ENCODE results near the gene MPP4. TPM values are rescaled to one million over a fixed set of nuclear protein-coding genes. Genes with fewer than 3 reads are reported as not detected.
"Not testable (repeated sequence)": the region's sequence is repeated elsewhere in the genome, so short reads cannot be mapped to it uniquely, and the experiment has no call there.

MPP4 gene
- polyA plus RNA-seq, 2 donors, result 0.01 TPM; not detected in 1

DNA sequence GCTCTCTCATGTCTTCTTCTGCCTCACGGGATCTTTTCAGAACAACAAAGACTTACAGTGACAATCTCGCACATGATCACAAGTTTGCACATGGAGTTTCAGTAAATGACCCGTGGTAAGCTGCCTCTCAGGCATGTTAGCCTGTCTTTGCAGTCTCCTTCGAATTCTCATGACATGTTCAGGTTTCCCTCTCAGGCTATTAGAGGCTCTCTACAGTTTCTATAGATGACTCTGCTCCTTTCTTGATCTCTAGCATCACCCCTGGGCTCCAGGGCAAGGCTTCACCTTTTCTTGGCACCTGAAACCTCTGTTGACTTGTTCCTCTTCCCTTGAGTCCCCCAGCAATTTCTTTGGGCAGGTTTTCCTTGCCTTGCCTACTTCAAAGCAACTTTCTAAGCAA is 23.0 kb downstream of the MPP4 start:
- no peaks in the 10 kb centered on the region for H3K9me3 ChIP-seq (ENCODE audit: control insufficient read depth in 2 of 2, insufficient read depth in 1 of 2, low read depth in 1 of 2, low read length in 1 of 2)
- no peaks in the 10 kb centered on the region for H3K27me3 ChIP-seq (ENCODE audit: control insufficient read depth in 1 of 2, insufficient read depth in 2 of 2, low read length in 2 of 2)
- H3K36me3 ChIP-seq (ENCODE audit: control insufficient read depth in 2 of 2, insufficient read depth in 2 of 2, low read length in 1 of 2), result no peaks in the 10 kb centered on the region
- no peak overlapping the region for H3K27ac ChIP-seq (ENCODE audit: low read depth in 2 of 2, low read length in 1 of 2)
- WGBS, 2 donors, result 41 to 59% methylated on average over 4 of the region's 4 CpGs
- H3K4me3 ChIP-seq (ENCODE audit: low read depth in 1 of 2, low read length in 2 of 2), result no peak overlapping the region
- H3K4me1 ChIP-seq (ENCODE audit: control insufficient read depth in 2 of 2, insufficient read depth in 2 of 2, low read length in 1 of 2), result no peaks in the 10 kb centered on the region

DNA sequence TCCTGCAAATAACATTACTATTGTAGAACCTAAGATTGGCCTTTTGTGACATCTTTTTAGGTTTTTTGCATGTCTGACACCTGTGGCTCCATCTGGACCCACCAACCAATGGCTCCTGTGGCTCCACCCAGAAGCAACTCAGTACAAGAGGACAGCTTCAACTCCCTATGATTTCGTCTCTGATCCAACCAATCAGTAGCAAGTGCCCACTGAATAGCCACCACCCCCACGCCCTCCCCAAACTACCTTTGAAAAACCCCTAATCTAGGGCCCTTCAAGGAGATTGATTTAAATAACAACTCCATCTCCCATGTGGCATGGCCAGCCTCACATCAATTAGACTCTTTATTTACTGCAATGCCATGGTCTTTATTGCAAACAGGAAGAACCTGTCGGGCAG is 23.6 kb downstream of the MPP4 start:
- 70 to 78% methylated on average over 3 of the region's 3 CpGs for WGBS, 2 donors
- no peaks in the 10 kb centered on the region for H3K27me3 ChIP-seq (ENCODE audit: control insufficient read depth in 1 of 2, insufficient read depth in 2 of 2, low read length in 2 of 2)
- no peaks in the 10 kb centered on the region for H3K36me3 ChIP-seq (ENCODE audit: control insufficient read depth in 2 of 2, insufficient read depth in 2 of 2, low read length in 1 of 2)
- H3K9me3 ChIP-seq (ENCODE audit: control insufficient read depth in 2 of 2, insufficient read depth in 1 of 2, low read depth in 1 of 2, low read length in 1 of 2), result no peaks in the 10 kb centered on the region
- H3K4me1 ChIP-seq (ENCODE audit: control insufficient read depth in 2 of 2, insufficient read depth in 2 of 2, low read length in 1 of 2), result no peaks in the 10 kb centered on the region
- H3K27ac ChIP-seq (ENCODE audit: low read depth in 2 of 2, low read length in 1 of 2), result no peak overlapping the region
- H3K4me3 ChIP-seq (ENCODE audit: low read depth in 1 of 2, low read length in 2 of 2), result no peak overlapping the region

- Histone ChIP-seq H3K4me1 (ENCODE audit: control insufficient read depth in 2 of 2, insufficient read depth in 2 of 2, low read length in 1 of 2) (no peaks in the 10 kb centered on the region), H3K36me3 (ENCODE audit: control insufficient read depth in 2 of 2, insufficient read depth in 2 of 2, low read length in 1 of 2) (no peaks in the 10 kb centered on the region), H3K27me3 (ENCODE audit: control insufficient read depth in 1 of 2, insufficient read depth in 2 of 2, low read length in 2 of 2) (no peaks in the 10 kb centered on the region), H3K27ac (ENCODE audit: low read depth in 2 of 2, low read length in 1 of 2) (no peak overlapping the region), H3K4me3 (ENCODE audit: low read depth in 1 of 2, low read length in 2 of 2) (no peak overlapping the region), H3K9me3 (ENCODE audit: control insufficient read depth in 2 of 2, insufficient read depth in 1 of 2, low read depth in 1 of 2, low read length in 1 of 2) (no peaks in the 10 kb centered on the region)
- WGBS, 2 donors, result 57 to 73% methylated on average over 3 of the region's 3 CpGs
These were observed 24.1 kb downstream of the MPP4 start for GRCh38 chr2:201674298-201674697.

DNA sequence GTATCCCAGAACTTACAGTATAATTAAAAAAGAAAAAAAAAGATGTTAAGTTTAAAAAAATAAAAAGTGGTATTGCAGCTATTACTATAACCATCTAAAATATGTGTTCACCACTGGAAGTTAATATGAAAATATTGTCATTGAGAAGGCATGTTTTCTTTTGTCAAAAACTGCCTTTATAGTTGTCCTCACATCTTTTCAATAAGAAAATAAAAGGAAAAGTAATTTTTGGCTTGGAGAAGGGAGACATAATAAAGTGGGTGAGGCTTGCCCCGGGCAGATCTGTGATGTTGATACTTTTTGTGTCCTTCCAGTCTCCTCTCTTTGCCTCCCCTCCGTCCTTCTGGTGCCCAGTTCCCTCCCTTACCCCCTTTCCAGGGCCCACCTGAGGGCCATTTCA is 24.9 kb downstream of the MPP4 start:
- 50 to 71% methylated on average over 2 of the region's 2 CpGs for WGBS, 2 donors
- Histone ChIP-seq H3K27me3 (ENCODE audit: control insufficient read depth in 1 of 2, insufficient read depth in 2 of 2, low read length in 2 of 2) (no peaks in the 10 kb centered on the region), H3K27ac (ENCODE audit: low read depth in 2 of 2, low read length in 1 of 2) (no peak overlapping the region), H3K9me3 (ENCODE audit: control insufficient read depth in 2 of 2, insufficient read depth in 1 of 2, low read depth in 1 of 2, low read length in 1 of 2) (no peaks in the 10 kb centered on the region), H3K4me3 (ENCODE audit: low read depth in 1 of 2, low read length in 2 of 2) (no peak overlapping the region), H3K4me1 (ENCODE audit: control insufficient read depth in 2 of 2, insufficient read depth in 2 of 2, low read length in 1 of 2) (no peaks in the 10 kb centered on the region), H3K36me3 (ENCODE audit: control insufficient read depth in 2 of 2, insufficient read depth in 2 of 2, low read length in 1 of 2) (no peaks in the 10 kb centered on the region)

DNA sequence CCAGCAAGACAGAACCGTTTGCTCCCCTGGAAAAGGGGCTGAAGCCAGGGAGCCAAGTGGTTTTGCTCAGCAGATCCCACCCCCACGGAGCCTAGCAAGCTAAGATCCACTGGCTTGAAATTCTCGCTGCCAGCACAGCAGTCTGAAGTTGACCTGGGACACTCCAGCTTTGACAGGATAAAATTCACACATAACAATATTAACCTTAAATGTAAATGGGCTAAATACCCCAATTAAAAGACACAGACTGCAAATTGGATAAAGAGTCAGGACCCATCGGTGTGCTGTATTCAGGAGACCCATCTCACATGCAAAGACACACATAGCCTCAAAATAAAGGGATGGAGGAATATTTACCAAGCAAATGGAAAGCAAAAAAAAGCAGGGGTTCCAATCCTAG is 27.2 kb downstream of the MPP4 start:
- not testable (repeated sequence) for H3K4me1 ChIP-seq (ENCODE audit: control insufficient read depth in 2 of 2, insufficient read depth in 2 of 2, low read length in 1 of 2); H3K4me3 ChIP-seq (ENCODE audit: low read depth in 1 of 2, low read length in 2 of 2); H3K27me3 ChIP-seq (ENCODE audit: control insufficient read depth in 1 of 2, insufficient read depth in 2 of 2, low read length in 2 of 2); H3K36me3 ChIP-seq (ENCODE audit: control insufficient read depth in 2 of 2, insufficient read depth in 2 of 2, low read length in 1 of 2); H3K9me3 ChIP-seq (ENCODE audit: control insufficient read depth in 2 of 2, insufficient read depth in 1 of 2, low read depth in 1 of 2, low read length in 1 of 2); H3K27ac ChIP-seq (ENCODE audit: low read depth in 2 of 2, low read length in 1 of 2)
- WGBS, 2 donors, result 50 to 58% methylated on average over 4 of the region's 4 CpGs

DNA sequence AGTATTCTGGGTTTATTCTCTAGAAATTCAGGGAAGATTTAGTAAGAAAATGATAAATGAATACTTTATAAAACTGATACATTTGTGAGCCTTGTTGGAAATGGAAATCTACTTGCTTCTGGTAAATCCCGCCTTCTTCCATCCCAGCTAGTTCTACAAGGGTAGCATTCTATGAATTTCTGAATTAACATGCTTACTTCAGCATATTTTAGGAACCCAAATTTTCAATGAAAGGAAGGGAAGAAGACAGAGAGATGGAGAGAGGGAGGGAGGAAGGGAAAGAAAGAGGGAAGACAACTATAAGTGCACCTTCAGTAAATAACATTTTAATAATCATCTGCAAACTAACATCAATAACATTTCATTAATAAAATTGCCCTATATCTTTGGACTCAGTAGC is 28.6 kb downstream of the MPP4 start:
- no peak overlapping the region for H3K4me3 ChIP-seq (ENCODE audit: low read depth in 1 of 2, low read length in 2 of 2)
- H3K27ac ChIP-seq (ENCODE audit: low read depth in 2 of 2, low read length in 1 of 2), result no peak overlapping the region
- no peaks in the 10 kb centered on the region for H3K9me3 ChIP-seq (ENCODE audit: control insufficient read depth in 2 of 2, insufficient read depth in 1 of 2, low read depth in 1 of 2, low read length in 1 of 2)
- 93 to 98% methylated on average over 1 of the region's 1 CpG for WGBS, 2 donors
- H3K27me3 ChIP-seq (ENCODE audit: control insufficient read depth in 1 of 2, insufficient read depth in 2 of 2, low read length in 2 of 2), result no peaks in the 10 kb centered on the region
- H3K36me3 ChIP-seq (ENCODE audit: control insufficient read depth in 2 of 2, insufficient read depth in 2 of 2, low read length in 1 of 2), result no peaks in the 10 kb centered on the region
- H3K4me1 ChIP-seq (ENCODE audit: control insufficient read depth in 2 of 2, insufficient read depth in 2 of 2, low read length in 1 of 2), result no peaks in the 10 kb centered on the region

GRCh38 chr2:201668402-201668910 is 30.0 kb downstream of the MPP4 start:
- Histone ChIP-seq H3K36me3 (ENCODE audit: control insufficient read depth in 2 of 2, insufficient read depth in 2 of 2, low read length in 1 of 2) (no peaks in the 10 kb centered on the region), H3K4me1 (ENCODE audit: control insufficient read depth in 2 of 2, insufficient read depth in 2 of 2, low read length in 1 of 2) (no peaks in the 10 kb centered on the region), H3K27ac (ENCODE audit: low read depth in 2 of 2, low read length in 1 of 2) (no peak overlapping the region), H3K4me3 (ENCODE audit: low read depth in 1 of 2, low read length in 2 of 2) (no peak overlapping the region), H3K27me3 (ENCODE audit: control insufficient read depth in 1 of 2, insufficient read depth in 2 of 2, low read length in 2 of 2) (no peaks in the 10 kb centered on the region), H3K9me3 (ENCODE audit: control insufficient read depth in 2 of 2, insufficient read depth in 1 of 2, low read depth in 1 of 2, low read length in 1 of 2) (no peaks in the 10 kb centered on the region)
- WGBS, 2 donors, result 56 to 68% methylated on average over 3 of the region's 3 CpGs

GRCh38 chr2:201664334-201664733 is 34.1 kb downstream of the MPP4 start:
- H3K4me1 ChIP-seq (ENCODE audit: control insufficient read depth in 2 of 2, insufficient read depth in 2 of 2, low read length in 1 of 2), result peaks cover 0 to 2% of the 10 kb centered on the region in 2 donors
- no peaks in the 10 kb centered on the region for H3K9me3 ChIP-seq (ENCODE audit: control insufficient read depth in 2 of 2, insufficient read depth in 1 of 2, low read depth in 1 of 2, low read length in 1 of 2)
- H3K4me3 ChIP-seq (ENCODE audit: low read depth in 1 of 2, low read length in 2 of 2), result no peak overlapping the region
- H3K36me3 ChIP-seq (ENCODE audit: control insufficient read depth in 2 of 2, insufficient read depth in 2 of 2, low read length in 1 of 2), result no peaks in the 10 kb centered on the region
- 75 to 80% methylated on average over 8 of the region's 8 CpGs for WGBS, 2 donors
- no peak overlapping the region for H3K27ac ChIP-seq (ENCODE audit: low read depth in 2 of 2, low read length in 1 of 2)
- H3K27me3 ChIP-seq (ENCODE audit: control insufficient read depth in 1 of 2, insufficient read depth in 2 of 2, low read length in 2 of 2), result no peaks in the 10 kb centered on the region

GRCh38 chr2:201661366-201661765 is 37.1 kb downstream of the MPP4 start:
- H3K4me1 ChIP-seq (ENCODE audit: control insufficient read depth in 2 of 2, insufficient read depth in 2 of 2, low read length in 1 of 2), result peaks cover 0 to 2% of the 10 kb centered on the region in 2 donors
- WGBS, 2 donors, result 56 to 60% methylated on average over 5 of the region's 5 CpGs

GRCh38 chr2:201660293-201660895 is 38.0 kb downstream of the MPP4 start:
- WGBS, 2 donors, result 44 to 53% methylated on average over 5 of the region's 5 CpGs

More at GRCh38 chr2:201661366-201661765, 37.1 kb downstream of the MPP4 start:
- Histone ChIP-seq H3K27me3 (ENCODE audit: control insufficient read depth in 1 of 2, insufficient read depth in 2 of 2, low read length in 2 of 2) (no peaks in the 10 kb centered on the region), H3K4me3 (ENCODE audit: low read depth in 1 of 2, low read length in 2 of 2) (no peak overlapping the region), H3K9me3 (ENCODE audit: control insufficient read depth in 2 of 2, insufficient read depth in 1 of 2, low read depth in 1 of 2, low read length in 1 of 2) (no peaks in the 10 kb centered on the region), H3K36me3 (ENCODE audit: control insufficient read depth in 2 of 2, insufficient read depth in 2 of 2, low read length in 1 of 2) (no peaks in the 10 kb centered on the region), H3K27ac (ENCODE audit: low read depth in 2 of 2, low read length in 1 of 2) (no peak overlapping the region)

More at GRCh38 chr2:201660293-201660895, 38.0 kb downstream of the MPP4 start:
- no peaks in the 10 kb centered on the region for H3K36me3 ChIP-seq (ENCODE audit: control insufficient read depth in 2 of 2, insufficient read depth in 2 of 2, low read length in 1 of 2)
- H3K27ac ChIP-seq (ENCODE audit: low read depth in 2 of 2, low read length in 1 of 2), result no peak overlapping the region
- H3K4me1 ChIP-seq (ENCODE audit: control insufficient read depth in 2 of 2, insufficient read depth in 2 of 2, low read length in 1 of 2), result peaks cover 0 to 2% of the 10 kb centered on the region in 2 donors
- H3K9me3 ChIP-seq (ENCODE audit: control insufficient read depth in 2 of 2, insufficient read depth in 1 of 2, low read depth in 1 of 2, low read length in 1 of 2), result no peaks in the 10 kb centered on the region
- no peak overlapping the region for H3K4me3 ChIP-seq (ENCODE audit: low read depth in 1 of 2, low read length in 2 of 2)
- no peaks in the 10 kb centered on the region for H3K27me3 ChIP-seq (ENCODE audit: control insufficient read depth in 1 of 2, insufficient read depth in 2 of 2, low read length in 2 of 2)

Measured in esophagus (tissue), 2 donors.